AG09319 (cell line): ENCODE measurements around the gene CLEC12A.

Source experiments
- DNase-seq: peaks from one replicate; pipeline ENCODE4 v3.0.0-alpha.2; 2010; ENCODE audit warnings: low read depth; ENCODE audit errors: extremely low read depth
- TF ChIP-seq, protein P1 (sequence below): IDR thresholded peaks from 2 replicates; pipeline ENCODE4 v1.5.1; 2011; ENCODE audit warnings: low read depth, mild to moderate bottlenecking, inconsistent platforms, low read length, moderate library complexity

Gene CLEC12A

DNA sequence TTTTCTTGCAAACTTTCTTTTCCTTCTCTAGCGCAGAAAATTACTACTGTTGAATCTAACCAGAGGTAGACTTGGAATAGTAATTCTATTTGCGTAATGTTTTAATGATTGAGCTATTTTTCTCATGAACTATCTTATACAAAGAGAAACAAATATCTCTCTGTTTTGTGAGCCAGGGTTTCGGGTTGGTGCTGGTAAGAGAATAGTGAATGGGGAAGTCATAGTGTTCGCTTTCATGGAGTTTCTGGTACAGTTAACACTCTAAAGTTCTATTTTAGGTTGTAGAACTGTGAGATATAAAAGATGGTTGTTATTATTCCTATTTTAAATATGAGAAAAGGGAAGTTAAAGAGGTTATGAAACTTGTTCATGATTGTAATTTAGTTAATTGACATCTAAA, 21.1 kb downstream of the CLEC12A start:
- TF ChIP-seq, protein P1, sequence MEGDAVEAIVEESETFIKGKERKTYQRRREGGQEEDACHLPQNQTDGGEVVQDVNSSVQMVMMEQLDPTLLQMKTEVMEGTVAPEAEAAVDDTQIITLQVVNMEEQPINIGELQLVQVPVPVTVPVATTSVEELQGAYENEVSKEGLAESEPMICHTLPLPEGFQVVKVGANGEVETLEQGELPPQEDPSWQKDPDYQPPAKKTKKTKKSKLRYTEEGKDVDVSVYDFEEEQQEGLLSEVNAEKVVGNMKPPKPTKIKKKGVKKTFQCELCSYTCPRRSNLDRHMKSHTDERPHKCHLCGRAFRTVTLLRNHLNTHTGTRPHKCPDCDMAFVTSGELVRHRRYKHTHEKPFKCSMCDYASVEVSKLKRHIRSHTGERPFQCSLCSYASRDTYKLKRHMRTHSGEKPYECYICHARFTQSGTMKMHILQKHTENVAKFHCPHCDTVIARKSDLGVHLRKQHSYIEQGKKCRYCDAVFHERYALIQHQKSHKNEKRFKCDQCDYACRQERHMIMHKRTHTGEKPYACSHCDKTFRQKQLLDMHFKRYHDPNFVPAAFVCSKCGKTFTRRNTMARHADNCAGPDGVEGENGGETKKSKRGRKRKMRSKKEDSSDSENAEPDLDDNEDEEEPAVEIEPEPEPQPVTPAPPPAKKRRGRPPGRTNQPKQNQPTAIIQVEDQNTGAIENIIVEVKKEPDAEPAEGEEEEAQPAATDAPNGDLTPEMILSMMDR: no peak
- DNase-seq: no peak

DNA sequence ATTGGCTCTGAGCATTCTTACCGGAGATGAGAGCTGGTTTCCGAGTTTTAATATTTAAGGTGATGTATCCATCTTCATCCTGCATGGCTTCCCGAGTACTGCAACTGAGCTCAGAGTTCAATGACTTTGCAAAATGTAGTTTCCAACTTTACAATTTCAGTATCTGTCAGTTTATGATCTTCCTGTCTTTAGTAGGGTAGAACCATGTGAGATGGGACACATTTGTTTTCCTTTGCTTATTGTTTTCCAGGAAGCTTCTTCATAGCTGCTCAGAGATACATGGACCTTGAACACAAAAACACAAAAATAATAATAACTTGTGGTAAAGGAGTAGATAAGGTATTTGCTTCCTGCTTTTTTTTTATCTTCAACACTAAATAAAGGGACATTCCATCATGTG, 27.8 kb downstream of the CLEC12A start, which contains the start of gene CLEC1B:
TSS of gene CLEC1B (minus strand) at position 106 of the 400 bp plus-strand sequence. CDS start at position 85, 21 bp downstream.
- no peak for DNase-seq
- TF ChIP-seq, protein P1: no peak

DNA sequence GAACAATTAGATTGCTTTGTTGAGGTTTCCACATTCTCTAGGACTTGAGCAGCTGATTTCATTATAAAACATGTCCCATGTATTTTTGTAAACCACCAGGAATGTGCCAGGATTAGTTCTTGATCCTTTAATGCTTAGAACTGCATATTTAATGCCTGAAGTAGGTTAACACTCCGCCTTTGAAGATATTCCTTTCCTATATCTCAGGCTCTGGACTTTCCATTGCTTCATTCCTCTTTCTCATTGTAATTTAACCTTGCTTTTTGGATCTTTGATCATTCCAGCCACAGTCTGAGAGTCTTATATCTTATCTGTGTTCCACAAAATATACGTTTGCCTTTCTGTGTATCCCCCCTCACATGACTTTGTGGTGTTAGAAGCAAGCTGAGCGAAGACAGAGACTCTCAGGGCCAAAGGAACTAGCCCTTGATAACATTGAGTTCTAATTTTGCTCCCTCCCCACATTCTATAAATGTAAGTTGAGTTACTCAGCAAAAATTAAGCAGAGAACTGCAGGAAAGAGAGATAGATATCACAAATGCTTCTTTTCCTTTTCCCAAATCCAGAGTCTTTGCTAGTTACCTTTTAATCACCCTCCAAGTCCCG, 30.1 kb downstream of the CLEC12A start:
- TF ChIP-seq, protein P1: no peak
- no peak for DNase-seq

DNA sequence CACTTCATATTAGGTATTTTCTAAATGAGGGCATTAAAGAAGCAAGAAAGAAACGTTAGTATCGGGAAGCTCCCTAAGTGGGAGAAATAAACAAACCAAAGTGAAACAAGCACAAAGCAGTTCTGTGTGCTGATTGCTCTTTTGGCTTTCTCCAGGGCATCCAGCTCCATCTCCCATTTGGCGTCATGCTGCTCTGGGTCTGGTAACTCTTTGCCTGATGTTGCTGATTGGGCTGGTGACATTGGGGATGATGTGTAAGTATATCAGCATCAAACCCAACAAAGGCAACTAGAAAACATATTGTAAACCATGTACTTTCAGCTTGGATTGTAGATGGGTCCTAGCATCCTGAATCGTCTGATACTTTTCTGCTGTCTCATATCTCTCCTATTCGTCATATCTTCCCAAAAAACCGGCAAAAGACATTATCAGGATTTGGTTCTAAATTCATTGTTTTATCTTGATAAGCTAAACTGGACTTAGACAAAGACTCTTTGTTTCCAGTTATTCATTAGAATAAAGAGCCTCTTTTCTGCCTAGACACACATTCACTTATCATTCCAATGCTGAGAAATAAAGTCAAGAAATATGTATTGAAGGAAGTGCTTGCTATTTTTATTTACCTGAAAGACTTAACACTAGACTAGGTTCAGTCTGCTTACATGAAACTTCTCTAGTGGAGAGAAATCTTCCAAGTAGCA, 41.6 kb downstream of the CLEC12A start:
- DNase-seq: no peak
- TF ChIP-seq, protein P1: no peak

DNA sequence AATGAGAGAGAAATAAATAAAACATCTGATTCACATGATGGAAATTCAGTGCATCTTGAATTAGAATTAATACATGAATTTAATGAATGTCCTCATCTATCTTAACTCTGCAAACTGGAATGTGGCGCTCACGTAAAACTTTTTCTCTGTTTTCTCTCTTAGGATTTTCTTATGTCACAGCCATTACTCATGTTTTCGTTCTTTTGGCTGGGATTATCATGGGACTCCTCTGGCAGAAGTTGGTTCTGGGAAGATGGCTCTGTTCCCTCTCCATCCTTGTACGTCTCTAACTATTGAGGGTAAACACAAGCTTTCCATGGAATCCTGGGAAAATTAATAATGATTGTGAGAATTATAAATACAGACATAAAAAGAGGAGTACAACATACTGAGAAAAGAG, 44.2 kb downstream of the CLEC12A start:
- DNase-seq: no peak
- TF ChIP-seq, protein P1: no peak

DNA sequence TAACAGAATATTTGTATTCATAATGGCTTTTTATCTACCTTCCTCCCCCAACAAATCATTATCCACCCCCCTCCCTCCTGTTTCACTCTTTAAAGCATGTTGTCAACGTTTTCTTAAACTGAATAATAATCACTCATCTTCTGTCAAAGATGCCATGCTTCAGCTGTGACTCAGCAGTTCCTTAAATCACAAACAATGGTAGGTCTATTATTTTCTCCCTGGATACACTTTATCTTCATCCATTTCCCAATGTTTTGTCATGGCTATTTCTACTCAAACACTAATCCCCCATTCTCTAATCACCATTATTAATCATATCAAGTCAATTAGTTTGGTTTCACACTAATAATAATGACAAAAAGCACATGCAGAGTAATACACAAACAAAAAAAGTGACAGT, 45.7 kb downstream of the CLEC12A start:
- no peak for DNase-seq
- TF ChIP-seq, protein P1: no peak

DNA sequence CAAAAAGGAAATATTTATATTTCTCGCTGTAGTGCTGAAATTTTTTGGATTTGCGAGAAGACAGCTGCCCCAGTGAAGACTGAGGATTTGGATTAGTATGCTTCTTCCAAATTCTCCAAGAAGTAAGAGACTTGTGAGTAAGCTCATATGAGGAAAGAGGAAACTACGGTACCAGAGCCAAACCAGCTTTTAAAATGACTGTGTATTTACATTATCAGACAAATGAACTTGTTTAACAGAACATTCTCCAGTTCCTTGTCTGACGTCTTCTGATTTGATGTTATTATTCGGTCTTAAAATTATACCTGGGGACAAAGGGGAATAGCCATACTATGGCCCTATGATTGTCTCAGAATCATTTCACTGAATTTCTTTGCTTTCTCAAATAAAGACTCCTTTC, 47.2 kb downstream of the CLEC12A start:
- TF ChIP-seq, protein P1: no peak
- no peak for DNase-seq
